Measurements from ENCODE around the gene TRMT112.

TRMT112 gene

GRCh38 chr11:64305691-64306562, 11.4 kb downstream of the TRMT112 start:
- Histone ChIP-seq H3K4me1 (ENCODE audit: low read length) (peaks cover 18% of the 10 kb centered on the region), H3K27ac (ENCODE audit: low read length) (peak overlapping the region; percentile 59; the same call in 1 of the 2 replicates), H3K27me3 (replicated peaks; ENCODE audit: insufficient read depth, low read length) (peaks cover 5% of the 10 kb centered on the region; the same call in 1 of the 2 replicates), H3K9me2 (replicated peaks; ENCODE audit: insufficient read depth, low read length) (no peaks in the 10 kb centered on the region), H3F3A (ENCODE audit: insufficient read depth, low read length) (peaks cover 24% of the 10 kb centered on the region), H3K4me3 (ENCODE audit: low read length) (peak overlapping the region; percentile 83), H3K36me3 (replicated peaks; ENCODE audit: insufficient read depth, low read length) (no peaks in the 10 kb centered on the region), H3K9ac (ENCODE audit: low read length) (peak overlapping the region; percentile 77), H3K79me2 (ENCODE audit: low read length) (peaks cover 41% of the 10 kb centered on the region), H3K9me3 (replicated peaks; ENCODE audit: insufficient read depth, low read length) (no peaks in the 10 kb centered on the region), H4K20me1 (ENCODE audit: insufficient read depth, low read length) (no peaks in the 10 kb centered on the region), H2AFZ (ENCODE audit: low read length) (peak overlapping the region; percentile 26; the same call in 1 of the 2 replicates), H3K4me2 (ENCODE audit: low read depth, low read length) (peak overlapping the region; percentile 87)
- TF ChIP-seq CTCF (IDR thresholded peaks at IDR 0.05; ENCODE audit: low read length), result peak; percentile 55
- TF ChIP-seq EZH2 (optimal IDR thresholded peaks at IDR 0.05; ENCODE audit: low read depth, low read length), result no peak
- peak; percentile 77 for DNase-seq

- Histone ChIP-seq H3F3A (ENCODE audit: insufficient read depth, low read length) (peaks cover 24% of the 10 kb centered on the region), H3K27ac (ENCODE audit: low read length) (peak within 1 kb of the TSS; percentile 99), H2AFZ (ENCODE audit: low read length) (peak within 1 kb of the TSS; percentile 26; the same call in 1 of the 2 replicates), H3K4me3 (ENCODE audit: low read length) (peak within 1 kb of the TSS; percentile 83), H3K79me2 (ENCODE audit: low read length) (peaks cover 36% of the 10 kb centered on the region), H3K4me1 (ENCODE audit: low read length) (peaks cover 24% of the 10 kb centered on the region), H3K27me3 (replicated peaks; ENCODE audit: insufficient read depth, low read length) (peaks cover 12% of the 10 kb centered on the region), H3K9ac (ENCODE audit: low read length) (peak within 1 kb of the TSS; percentile 99), H3K36me3 (replicated peaks; ENCODE audit: insufficient read depth, low read length) (no peaks in the 10 kb centered on the region), H3K4me2 (ENCODE audit: low read depth, low read length) (peak within 1 kb of the TSS; percentile 87), H3K9me2 (replicated peaks; ENCODE audit: insufficient read depth, low read length) (no peaks in the 10 kb centered on the region), H3K9me3 (replicated peaks; ENCODE audit: insufficient read depth, low read length) (no peaks in the 10 kb centered on the region), H4K20me1 (ENCODE audit: insufficient read depth, low read length) (no peaks in the 10 kb centered on the region)
- peak; percentile 99 for DNase-seq
- TF ChIP-seq EZH2phosphoT487 (IDR thresholded peaks at IDR 0.05; ENCODE audit: low read length), result no peak
- no peak for TF ChIP-seq CTCF (IDR thresholded peaks at IDR 0.05; ENCODE audit: low read length)
- TF ChIP-seq EZH2 (optimal IDR thresholded peaks at IDR 0.05; ENCODE audit: low read depth, low read length), result no peak
Observed at GRCh38 chr11:64305075-64305690, 12.2 kb downstream of the TRMT112 start, which contains the start of gene ESRRA. Gene ESRRA, plus strand, starts transcription at chr11:64305524. Its CDS starts 1,656 bp downstream, at chr11:64307180.

GRCh38 chr11:64304316-64305072, 12.9 kb downstream of the TRMT112 start:
- H3K27me3 ChIP-seq (replicated peaks; ENCODE audit: insufficient read depth, low read length), result peaks cover 19% of the 10 kb centered on the region
- peak overlapping the region; percentile 82 for H3K4me2 ChIP-seq (ENCODE audit: low read depth, low read length)
- peak overlapping the region; percentile 99 for H3K27ac ChIP-seq (ENCODE audit: low read length)
- H3K9me2 ChIP-seq (replicated peaks; ENCODE audit: insufficient read depth, low read length), result no peaks in the 10 kb centered on the region
- no peaks in the 10 kb centered on the region for H3K36me3 ChIP-seq (replicated peaks; ENCODE audit: insufficient read depth, low read length)
- peak overlapping the region; percentile 99 for H3K9ac ChIP-seq (ENCODE audit: low read length)
- DNase-seq, result peak; percentile 96
- no peaks in the 10 kb centered on the region for H4K20me1 ChIP-seq (ENCODE audit: insufficient read depth, low read length)
- H2AFZ ChIP-seq (ENCODE audit: low read length), result peak overlapping the region; percentile 20; the same call in 1 of the 2 replicates
- peaks cover 29% of the 10 kb centered on the region for H3K79me2 ChIP-seq (ENCODE audit: low read length)
- TF ChIP-seq EZH2phosphoT487 (IDR thresholded peaks at IDR 0.05; ENCODE audit: low read length) (no peak), EZH2 (optimal IDR thresholded peaks at IDR 0.05; ENCODE audit: low read depth, low read length) (no peak), CTCF (IDR thresholded peaks at IDR 0.05; ENCODE audit: low read length) (peak; percentile 96)
- H3K9me3 ChIP-seq (replicated peaks; ENCODE audit: insufficient read depth, low read length), result no peaks in the 10 kb centered on the region
- H3K4me1 ChIP-seq (ENCODE audit: low read length), result peaks cover 24% of the 10 kb centered on the region
- H3K4me3 ChIP-seq (ENCODE audit: low read length), result peak overlapping the region; percentile 76
- H3F3A ChIP-seq (ENCODE audit: insufficient read depth, low read length), result peaks cover 24% of the 10 kb centered on the region
